ENCODE results near the gene PDCD2L.

The PDCD2L gene

DNA sequence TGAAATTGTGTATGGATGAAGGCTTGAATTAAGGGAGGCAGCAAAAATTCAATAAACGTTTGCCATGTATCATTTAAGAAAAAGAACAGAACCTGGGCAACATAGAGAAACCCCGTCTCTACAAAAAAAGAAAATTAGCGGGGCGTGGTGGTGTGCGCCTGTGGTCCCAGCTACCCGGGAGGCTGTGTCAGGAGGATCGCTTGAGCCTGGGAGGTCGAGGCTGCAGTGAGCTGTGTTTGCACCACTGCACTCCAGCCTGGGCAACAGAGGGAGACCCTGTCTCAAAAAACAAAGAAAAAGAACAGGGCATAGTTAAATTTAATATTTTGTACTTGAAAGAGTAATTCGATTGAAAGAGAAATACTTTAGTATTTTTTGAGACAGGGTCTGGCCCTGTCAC is 25.4 kb downstream of the PDCD2L start:
- no peaks in the 10 kb centered on the region for H3K27me3 ChIP-seq (ENCODE audit: insufficient read depth, low read depth, severe bottlenecking)
- H3K36me3 ChIP-seq: peaks cover 64% of the 10 kb centered on the region
- DNase-seq: no peak
- H3K9me3 ChIP-seq (ENCODE audit: severe bottlenecking): no peaks in the 10 kb centered on the region
- TF ChIP-seq, protein P1, sequence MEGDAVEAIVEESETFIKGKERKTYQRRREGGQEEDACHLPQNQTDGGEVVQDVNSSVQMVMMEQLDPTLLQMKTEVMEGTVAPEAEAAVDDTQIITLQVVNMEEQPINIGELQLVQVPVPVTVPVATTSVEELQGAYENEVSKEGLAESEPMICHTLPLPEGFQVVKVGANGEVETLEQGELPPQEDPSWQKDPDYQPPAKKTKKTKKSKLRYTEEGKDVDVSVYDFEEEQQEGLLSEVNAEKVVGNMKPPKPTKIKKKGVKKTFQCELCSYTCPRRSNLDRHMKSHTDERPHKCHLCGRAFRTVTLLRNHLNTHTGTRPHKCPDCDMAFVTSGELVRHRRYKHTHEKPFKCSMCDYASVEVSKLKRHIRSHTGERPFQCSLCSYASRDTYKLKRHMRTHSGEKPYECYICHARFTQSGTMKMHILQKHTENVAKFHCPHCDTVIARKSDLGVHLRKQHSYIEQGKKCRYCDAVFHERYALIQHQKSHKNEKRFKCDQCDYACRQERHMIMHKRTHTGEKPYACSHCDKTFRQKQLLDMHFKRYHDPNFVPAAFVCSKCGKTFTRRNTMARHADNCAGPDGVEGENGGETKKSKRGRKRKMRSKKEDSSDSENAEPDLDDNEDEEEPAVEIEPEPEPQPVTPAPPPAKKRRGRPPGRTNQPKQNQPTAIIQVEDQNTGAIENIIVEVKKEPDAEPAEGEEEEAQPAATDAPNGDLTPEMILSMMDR (IDR thresholded peaks at IDR 0.05; ENCODE audit: low read depth, low read length): no peak
- H3K4me3 ChIP-seq (ENCODE audit: low read depth, low read length): peak overlapping the region; percentile 74
- no peak overlapping the region for H3K27ac ChIP-seq

DNA sequence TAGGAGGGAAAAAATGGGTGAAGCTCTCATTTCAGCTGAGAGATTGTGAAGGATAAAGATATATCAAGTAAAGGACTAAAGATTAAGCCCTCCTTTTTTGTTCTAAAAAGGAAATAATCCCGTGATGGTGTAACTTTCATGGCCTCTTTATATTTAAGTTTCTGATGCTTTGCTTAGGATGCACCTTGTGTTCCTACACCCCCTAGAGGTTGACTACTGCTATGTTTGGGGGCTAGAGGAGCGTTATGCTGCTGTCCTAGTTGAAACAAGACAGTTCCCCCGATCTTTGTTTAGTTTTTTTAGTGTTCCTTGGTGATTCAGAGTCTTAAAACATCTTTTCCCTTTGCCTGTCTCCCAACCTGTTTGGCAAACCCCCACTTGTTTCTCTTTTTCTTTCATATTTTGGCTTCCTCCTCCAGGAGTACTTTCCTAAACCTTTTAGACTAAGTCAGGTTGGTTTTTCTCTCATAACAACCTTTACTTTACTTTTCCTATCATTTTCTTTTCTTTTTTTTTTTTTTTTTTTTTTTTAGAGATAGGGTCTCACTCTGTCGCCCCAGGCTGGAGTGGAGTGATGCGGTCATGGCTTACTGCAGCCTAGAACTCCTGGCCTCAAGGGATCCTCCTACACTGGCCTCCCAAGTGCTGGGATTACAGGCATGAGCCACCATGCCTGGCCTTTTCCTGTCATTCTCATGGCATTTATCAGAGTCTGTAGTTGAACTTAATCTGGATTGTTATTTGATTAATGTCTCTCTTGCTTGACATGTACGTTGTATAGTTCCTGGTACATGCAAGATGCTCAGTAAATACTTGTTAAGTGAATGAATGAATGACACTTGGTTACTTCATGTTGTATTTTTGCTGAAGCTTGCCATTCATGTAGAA is 26.8 kb downstream of the PDCD2L start:
- no peak overlapping the region for H3K27ac ChIP-seq
- no peak overlapping the region for H3K4me3 ChIP-seq (ENCODE audit: low read depth, low read length)
- TF ChIP-seq, protein P1 (IDR thresholded peaks at IDR 0.05; ENCODE audit: low read depth, low read length): peak; percentile 62
- H3K36me3 ChIP-seq: peaks cover 75% of the 10 kb centered on the region
- H3K9me3 ChIP-seq (ENCODE audit: severe bottlenecking): no peaks in the 10 kb centered on the region
- no peaks in the 10 kb centered on the region for H3K27me3 ChIP-seq (ENCODE audit: insufficient read depth, low read depth, severe bottlenecking)
- peak; percentile 21 for DNase-seq

DNA sequence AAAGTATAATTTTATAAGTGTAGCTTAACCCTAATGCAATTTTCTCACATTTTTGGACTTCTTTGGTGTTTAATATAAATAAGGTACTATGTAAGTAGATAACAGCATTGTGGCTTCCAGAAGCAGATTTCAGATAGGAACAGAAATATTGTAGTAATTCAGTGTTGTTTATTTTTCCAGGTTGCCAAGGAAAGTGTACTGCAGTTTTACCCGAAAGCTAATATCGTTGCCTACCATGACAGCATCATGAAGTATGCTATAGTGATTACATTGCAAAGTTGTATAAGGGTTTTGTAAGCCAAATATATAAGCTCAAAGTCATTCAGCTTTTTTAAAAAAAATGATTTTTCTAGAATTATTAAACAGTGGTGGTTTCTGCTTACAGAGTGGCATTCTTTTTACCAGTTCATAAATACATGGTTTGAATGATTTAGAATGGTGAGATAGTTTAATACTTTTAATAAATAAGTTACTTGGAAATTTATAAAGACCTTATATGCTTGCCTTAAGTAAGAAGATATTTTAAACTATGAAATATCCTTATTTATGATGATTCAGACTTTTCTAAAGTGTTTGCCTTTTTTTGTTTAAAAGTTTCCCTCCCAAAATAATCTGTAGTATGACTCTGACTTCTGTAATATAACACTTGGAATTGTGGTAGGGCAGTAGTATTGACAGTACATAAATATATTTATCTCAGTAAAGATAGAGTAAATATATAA is 27.6 kb downstream of the PDCD2L start:
- Histone ChIP-seq H3K27ac (no peak overlapping the region), H3K27me3 (ENCODE audit: insufficient read depth, low read depth, severe bottlenecking) (no peaks in the 10 kb centered on the region), H3K9me3 (ENCODE audit: severe bottlenecking) (no peaks in the 10 kb centered on the region), H3K36me3 (peaks cover 80% of the 10 kb centered on the region), H3K4me3 (ENCODE audit: low read depth, low read length) (no peak overlapping the region)
- no peak for DNase-seq
- TF ChIP-seq, protein P1 (IDR thresholded peaks at IDR 0.05; ENCODE audit: low read depth, low read length): no peak

DNA sequence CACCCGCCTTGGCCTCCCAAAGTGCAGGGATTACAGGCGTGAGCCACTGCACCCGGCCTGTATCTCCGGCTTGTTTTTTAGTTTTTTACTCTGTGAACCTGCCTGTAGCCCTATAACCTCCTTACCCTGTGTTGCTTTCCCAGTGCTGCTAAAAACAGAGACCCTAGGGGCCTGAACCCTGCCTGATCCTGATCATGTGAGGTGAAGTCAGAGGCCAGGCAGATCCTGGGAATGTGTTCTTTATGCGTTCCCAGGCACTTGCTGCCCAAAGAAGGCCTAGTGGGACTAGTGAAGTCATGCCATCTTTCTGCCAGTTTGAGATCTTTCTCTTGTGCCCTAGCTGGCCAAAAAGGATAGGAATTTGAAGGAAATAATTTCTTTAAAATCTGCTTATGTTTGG is 28.6 kb downstream of the PDCD2L start:
- no peak overlapping the region for H3K4me3 ChIP-seq (ENCODE audit: low read depth, low read length)
- H3K27ac ChIP-seq: no peak overlapping the region
- TF ChIP-seq, protein P1 (IDR thresholded peaks at IDR 0.05; ENCODE audit: low read depth, low read length): no peak
- no peak for DNase-seq
- H3K36me3 ChIP-seq: peaks cover 90% of the 10 kb centered on the region
- no peaks in the 10 kb centered on the region for H3K9me3 ChIP-seq (ENCODE audit: severe bottlenecking)
- H3K27me3 ChIP-seq (ENCODE audit: insufficient read depth, low read depth, severe bottlenecking): no peaks in the 10 kb centered on the region

DNA sequence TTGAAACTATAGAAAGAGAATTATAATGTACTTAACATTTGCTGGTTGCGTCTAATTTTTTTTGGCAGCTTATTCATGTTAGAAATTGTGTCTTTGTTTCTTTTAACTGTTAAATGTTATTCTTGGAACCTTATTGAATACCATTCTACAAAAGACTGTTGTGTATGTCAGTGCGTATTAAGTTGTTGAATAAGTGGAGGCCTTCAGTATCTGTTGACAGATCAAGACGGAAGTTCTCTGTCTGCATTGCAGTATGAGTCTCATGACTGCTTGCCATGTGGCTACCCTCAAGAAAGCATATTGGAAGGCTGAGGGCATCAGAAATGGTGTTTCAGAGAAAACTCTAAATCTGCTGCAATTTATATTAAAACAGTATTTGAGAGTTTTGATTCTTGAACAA is 32.5 kb downstream of the PDCD2L start:
- Histone ChIP-seq H3K9me3 (ENCODE audit: severe bottlenecking) (no peaks in the 10 kb centered on the region), H3K4me3 (ENCODE audit: low read depth, low read length) (no peak overlapping the region), H3K27ac (no peak overlapping the region), H3K36me3 (peaks cover 100% of the 10 kb centered on the region), H3K27me3 (ENCODE audit: insufficient read depth, low read depth, severe bottlenecking) (no peaks in the 10 kb centered on the region)
- TF ChIP-seq, protein P1 (IDR thresholded peaks at IDR 0.05; ENCODE audit: low read depth, low read length): no peak
- no peak for DNase-seq

All from WERI-Rb-1 (cell line).